Uterus (tissue), 2 donors: ENCODE measurements around the gene PNMA8A.

Experiments used
- CTCF ChIP-seq, 4 experiments: fragments of 200-600 bp in 2 of 4; fragments of 450-650 bp in 2 of 4; sonication (generic) in 2 of 4; IDR thresholded peaks; one replicate each; pipeline ENCODE4 v1.5.1; 2016 to 2019; ENCODE audit warnings: antibody characterized with exemption in 4 of 4, mild to moderate bottlenecking in 2 of 4, moderate library complexity in 1 of 4
- POLR2A ChIP-seq, 2 donors: fragments of 450-650 bp; IDR thresholded peaks; one replicate each; pipeline ENCODE4 v1.6.1; 2016; ENCODE audit warnings: antibody characterized with exemption in 2 of 2, mild to moderate bottlenecking in 1 of 2, moderate library complexity in 1 of 2

DNA sequence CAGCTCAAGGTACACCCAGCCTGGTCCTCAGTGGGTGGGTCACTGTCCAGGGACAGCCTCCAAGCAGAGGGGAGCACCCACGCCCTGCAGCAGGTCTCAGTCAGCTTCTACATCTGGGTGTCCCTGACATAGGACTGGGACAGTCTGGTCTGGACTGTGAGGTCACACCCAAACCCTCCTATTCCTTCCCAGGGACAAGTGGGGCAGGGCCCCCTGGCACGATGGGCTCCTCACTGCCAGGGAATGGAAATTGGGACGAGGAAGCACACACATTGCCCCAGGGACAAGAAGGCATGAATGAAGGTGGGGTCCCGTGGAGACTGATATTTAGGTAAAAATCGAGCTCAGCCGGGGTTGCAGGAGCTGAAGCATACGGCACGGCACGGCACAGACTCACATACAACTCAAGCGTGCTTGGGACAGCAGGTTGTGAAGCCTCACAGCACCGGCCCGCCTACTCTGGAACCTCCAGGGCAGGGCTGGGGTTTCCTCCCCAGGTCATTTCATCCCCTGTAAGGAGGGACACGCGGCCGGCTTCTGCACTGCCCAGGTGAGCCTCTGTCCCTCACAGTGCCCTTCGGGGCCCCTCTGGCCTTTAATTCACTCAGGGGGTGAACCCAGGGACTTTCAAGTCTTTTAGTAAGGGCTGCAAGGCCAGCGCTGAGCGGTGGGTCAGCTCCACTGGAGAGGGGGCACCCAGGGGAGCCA is 20.8 kb upstream of the PNMA8A start:
- no peak for TF ChIP-seq CTCF (IDR thresholded peaks at IDR 0.05)
- TF ChIP-seq POLR2A (IDR thresholded peaks at IDR 0.05) = no peak
